HG02970 (cell line): ENCODE results near the gene FAM177B.

Source experiments
- ATAC-seq: cut with Tn5 transposase; IDR thresholded peaks from one replicate; pipeline ENCODE4 v1.9.1; 2021; ENCODE audit warnings: mild to moderate bottlenecking, moderate library complexity, moderate number of reproducible peaks; ENCODE audit not compliant: unreplicated experiment, low FRiP score

FAM177B gene

GRCh38 chr1:222784371-222784770, 47.4 kb downstream of the FAM177B start:
- ATAC-seq, result no peak

- ATAC-seq, result no peak
Measured at GRCh38 chr1:222784916-222785315, 47.9 kb downstream of the FAM177B start.

GRCh38 chr1:222785529-222785928, 48.5 kb downstream of the FAM177B start:
- ATAC-seq, result no peak

- no peak for ATAC-seq
Measured at GRCh38 chr1:222786121-222786520, 49.1 kb downstream of the FAM177B start.

GRCh38 chr1:222787729-222788128, 50.7 kb downstream of the FAM177B start:
- no peak for ATAC-seq

GRCh38 chr1:222788402-222789156, 51.6 kb downstream of the FAM177B start:
- ATAC-seq, result no peak

GRCh38 chr1:222790115-222790514, 53.1 kb downstream of the FAM177B start:
- no peak for ATAC-seq

GRCh38 chr1:222790520-222790919, 53.5 kb downstream of the FAM177B start:
- no peak for ATAC-seq

GRCh38 chr1:222791006-222791710, 54.2 kb downstream of the FAM177B start:
- ATAC-seq, result no peak

GRCh38 chr1:222792744-222793143, 55.7 kb downstream of the FAM177B start:
- ATAC-seq, result no peak

GRCh38 chr1:222794656-222795474, 57.9 kb downstream of the FAM177B start:
- no peak for ATAC-seq

- ATAC-seq, result no peak
Measured at GRCh38 chr1:222798116-222798515, 61.1 kb downstream of the FAM177B start.

GRCh38 chr1:222798975-222799374, 62.0 kb downstream of the FAM177B start:
- no peak for ATAC-seq
